H1 (cell line): Measurements from ENCODE around the gene RETSAT.

Experiments
- CTCF ChIP-seq, 3 experiments: IDR thresholded peaks; 1 replicate in 2 of 3; 2 replicates in 1 of 3; pipeline versions ENCODE4 v1.5.1 to v1.6.1; 2011; ENCODE audit warnings: low read length in 3 of 3, mild to moderate bottlenecking in 3 of 3, inconsistent platforms in 2 of 3, low read depth in 1 of 3, moderate library complexity in 1 of 3; ENCODE audit not compliant: insufficient read depth in 1 of 3; ENCODE audit errors: control extremely low read depth in 1 of 3
- HDAC2 ChIP-seq, 2 experiments: fragments of 300-600 bp in 1 of 2; sonication (generic) in 1 of 2; IDR thresholded peaks; 2 replicates each; pipeline ENCODE4 v1.6.1; 2011 to 2012; ENCODE audit warnings: low read depth in 2 of 2, low read length in 2 of 2, mild to moderate bottlenecking in 2 of 2, moderate library complexity in 2 of 2, borderline replicate concordance in 1 of 2, inconsistent platforms in 1 of 2
- RAD21 ChIP-seq, 2 experiments: IDR thresholded peaks in 1 of 2; conservative IDR thresholded peaks in 1 of 2; 2 replicates each; pipeline ENCODE4 v1.6.1; 2011; ENCODE audit warnings: low read depth in 2 of 2, low read length in 2 of 2, improper control_type of control experiment in 1 of 2, inconsistent platforms in 1 of 2, mild to moderate bottlenecking in 1 of 2, moderate library complexity in 1 of 2

- TF ChIP-seq RAD21 (IDR thresholded peaks at IDR 0.05 in 1 of 2, conservative IDR thresholded peaks at IDR 0.05 in 1 of 2; ENCODE audit: low read depth in 2 of 2, low read length in 2 of 2) (no peak), CTCF (IDR thresholded peaks at IDR 0.05; ENCODE audit: control extremely low read depth in 1 of 3, insufficient read depth in 1 of 3, low read depth in 1 of 3, low read length in 3 of 3) (no peak), HDAC2 (IDR thresholded peaks at IDR 0.05; ENCODE audit: borderline replicate concordance in 1 of 2, low read depth in 2 of 2, low read length in 2 of 2) (no peak)
Observed at GRCh38 chr2:85319796-85320195, 34.5 kb downstream of the RETSAT start.
